ENCODE measurements around the gene PTPRN2.

The PTPRN2 gene

DNA sequence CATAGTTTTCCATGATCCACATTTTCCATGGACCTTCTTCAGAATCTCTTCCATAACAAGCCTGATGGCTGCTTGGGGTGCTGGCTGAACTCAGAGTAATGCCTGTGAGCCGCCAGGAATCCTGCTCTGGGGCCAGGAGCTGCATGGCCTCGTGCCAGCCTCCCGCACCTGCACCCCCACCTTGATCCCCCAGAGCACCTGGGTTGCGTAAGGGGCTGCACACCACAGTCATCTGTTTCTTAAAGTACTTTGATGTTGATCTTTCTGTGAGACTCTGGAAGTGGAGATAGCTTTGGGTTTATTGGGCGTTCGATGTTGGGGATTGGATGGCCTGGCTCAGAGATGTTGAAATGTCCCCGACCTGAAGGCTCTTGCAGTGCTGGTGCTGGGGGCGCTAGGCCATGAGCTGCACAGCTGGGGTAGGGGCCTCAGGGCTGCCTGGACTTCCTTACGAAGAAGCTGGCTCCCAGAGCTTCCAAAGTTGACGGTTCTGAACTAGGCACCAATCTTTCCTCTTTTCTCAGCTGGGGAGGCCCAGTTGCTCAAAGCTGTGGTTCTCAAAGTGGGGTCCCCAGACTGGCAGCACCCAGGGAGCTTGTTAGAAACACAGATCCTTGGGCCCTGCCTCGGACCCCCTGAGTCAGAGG, 716.9 kb downstream of the PTPRN2 start:
- DNase-seq (ENCODE audit: low spot score), result no peak
- in situ Hi-C loops (cut with MboI; ENCODE audit: low pct_unique_long_range_greater_than_20kb, low sequenced_read_pairs, unreplicated experiment), result no loop called here
- TF ChIP-seq, protein P1, sequence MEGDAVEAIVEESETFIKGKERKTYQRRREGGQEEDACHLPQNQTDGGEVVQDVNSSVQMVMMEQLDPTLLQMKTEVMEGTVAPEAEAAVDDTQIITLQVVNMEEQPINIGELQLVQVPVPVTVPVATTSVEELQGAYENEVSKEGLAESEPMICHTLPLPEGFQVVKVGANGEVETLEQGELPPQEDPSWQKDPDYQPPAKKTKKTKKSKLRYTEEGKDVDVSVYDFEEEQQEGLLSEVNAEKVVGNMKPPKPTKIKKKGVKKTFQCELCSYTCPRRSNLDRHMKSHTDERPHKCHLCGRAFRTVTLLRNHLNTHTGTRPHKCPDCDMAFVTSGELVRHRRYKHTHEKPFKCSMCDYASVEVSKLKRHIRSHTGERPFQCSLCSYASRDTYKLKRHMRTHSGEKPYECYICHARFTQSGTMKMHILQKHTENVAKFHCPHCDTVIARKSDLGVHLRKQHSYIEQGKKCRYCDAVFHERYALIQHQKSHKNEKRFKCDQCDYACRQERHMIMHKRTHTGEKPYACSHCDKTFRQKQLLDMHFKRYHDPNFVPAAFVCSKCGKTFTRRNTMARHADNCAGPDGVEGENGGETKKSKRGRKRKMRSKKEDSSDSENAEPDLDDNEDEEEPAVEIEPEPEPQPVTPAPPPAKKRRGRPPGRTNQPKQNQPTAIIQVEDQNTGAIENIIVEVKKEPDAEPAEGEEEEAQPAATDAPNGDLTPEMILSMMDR (IDR thresholded peaks at IDR 0.05; ENCODE audit: extremely low read depth, insufficient read depth, missing control alignments), result no peak

DNA sequence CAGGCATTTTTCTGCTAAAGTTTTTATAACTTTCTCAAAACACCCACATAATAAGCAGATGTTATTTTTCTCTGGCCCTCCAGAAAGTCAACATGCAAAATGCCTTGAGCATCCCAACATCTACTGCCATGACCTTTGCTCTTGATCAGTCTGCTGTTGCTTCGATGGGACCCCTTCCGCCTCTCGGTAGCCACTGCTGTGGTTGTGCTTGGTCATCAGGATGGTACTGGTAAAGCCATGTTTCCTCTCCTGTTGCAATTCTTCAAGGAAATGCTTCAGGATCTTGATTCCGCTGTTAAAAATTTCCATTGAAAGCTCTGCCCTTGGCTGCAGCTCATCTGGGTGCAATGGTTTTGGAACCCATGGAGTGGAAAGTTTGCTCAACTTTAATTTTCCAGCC, 717.8 kb downstream of the PTPRN2 start:
- in situ Hi-C loops (cut with MboI; ENCODE audit: low pct_unique_long_range_greater_than_20kb, low sequenced_read_pairs, unreplicated experiment), result no loop called here
- TF ChIP-seq, protein P1 (IDR thresholded peaks at IDR 0.05; ENCODE audit: extremely low read depth, insufficient read depth, missing control alignments), result no peak
- no peak for DNase-seq (ENCODE audit: low spot score)

DNA sequence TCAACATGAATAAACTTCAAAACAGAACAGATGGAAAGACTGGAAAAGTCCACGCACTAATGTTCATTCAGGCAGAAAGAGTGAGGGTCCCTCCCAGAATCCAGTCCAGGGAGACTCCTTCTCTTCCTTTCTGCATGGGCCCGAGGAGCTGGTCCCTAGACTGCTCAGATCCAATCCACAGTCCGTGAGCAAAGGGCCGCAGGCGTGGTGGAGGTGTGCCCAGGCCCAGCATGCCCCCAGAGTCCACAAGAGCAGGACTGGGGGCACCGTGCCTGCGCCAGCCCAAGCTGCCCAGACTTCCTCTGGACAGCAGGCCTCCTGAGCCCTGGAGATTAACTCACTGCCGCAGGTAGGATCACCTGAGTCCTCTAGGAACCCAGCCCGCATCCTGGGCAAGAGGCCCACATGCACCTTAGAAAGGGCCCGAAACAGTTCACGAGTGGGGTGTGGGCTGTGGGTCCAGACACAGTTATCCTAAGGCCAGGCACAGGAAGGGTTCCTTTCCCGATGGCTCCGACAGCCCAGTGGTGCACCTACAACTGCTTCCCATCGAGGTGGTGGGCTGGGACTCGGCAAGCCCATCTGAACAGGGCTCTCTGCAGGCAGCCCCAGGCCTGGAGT, 719.8 kb downstream of the PTPRN2 start:
- TF ChIP-seq, protein P1 (IDR thresholded peaks at IDR 0.05; ENCODE audit: extremely low read depth, insufficient read depth, missing control alignments), result no peak
- no peak for DNase-seq (ENCODE audit: low spot score)
- in situ Hi-C loops (cut with MboI; ENCODE audit: low pct_unique_long_range_greater_than_20kb, low sequenced_read_pairs, unreplicated experiment), result no loop called here

DNA sequence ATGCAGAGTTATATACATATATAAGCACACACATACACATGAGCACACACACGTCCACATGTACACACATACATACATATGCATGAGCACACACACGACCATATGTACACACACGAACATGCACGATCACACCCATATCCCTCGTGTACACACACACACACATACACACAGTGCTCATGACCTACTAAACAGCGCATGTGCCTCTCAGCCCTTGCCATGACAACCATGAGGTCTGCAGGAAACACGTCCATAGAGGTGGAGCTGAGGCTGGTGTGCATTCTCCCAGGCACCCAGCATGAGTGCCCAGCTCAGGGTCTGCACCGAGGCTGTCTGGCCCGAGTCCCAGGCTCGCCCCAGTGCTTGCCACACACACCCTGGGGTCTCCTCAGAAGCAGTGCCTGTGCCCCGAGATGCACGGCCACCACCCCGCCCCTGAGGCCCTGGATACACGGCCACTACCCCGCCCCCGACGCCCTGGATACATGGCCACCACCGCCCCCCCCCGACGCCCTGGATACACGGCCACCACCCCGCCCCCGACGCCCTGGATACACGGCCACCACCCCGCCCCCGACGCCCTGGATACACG, 721.2 kb downstream of the PTPRN2 start:
- TF ChIP-seq, protein P1 (IDR thresholded peaks at IDR 0.05; ENCODE audit: extremely low read depth, insufficient read depth, missing control alignments), result no peak
- DNase-seq (ENCODE audit: low spot score), result no peak
- in situ Hi-C loops (cut with MboI; ENCODE audit: low pct_unique_long_range_greater_than_20kb, low sequenced_read_pairs, unreplicated experiment), result no loop called here

DNA sequence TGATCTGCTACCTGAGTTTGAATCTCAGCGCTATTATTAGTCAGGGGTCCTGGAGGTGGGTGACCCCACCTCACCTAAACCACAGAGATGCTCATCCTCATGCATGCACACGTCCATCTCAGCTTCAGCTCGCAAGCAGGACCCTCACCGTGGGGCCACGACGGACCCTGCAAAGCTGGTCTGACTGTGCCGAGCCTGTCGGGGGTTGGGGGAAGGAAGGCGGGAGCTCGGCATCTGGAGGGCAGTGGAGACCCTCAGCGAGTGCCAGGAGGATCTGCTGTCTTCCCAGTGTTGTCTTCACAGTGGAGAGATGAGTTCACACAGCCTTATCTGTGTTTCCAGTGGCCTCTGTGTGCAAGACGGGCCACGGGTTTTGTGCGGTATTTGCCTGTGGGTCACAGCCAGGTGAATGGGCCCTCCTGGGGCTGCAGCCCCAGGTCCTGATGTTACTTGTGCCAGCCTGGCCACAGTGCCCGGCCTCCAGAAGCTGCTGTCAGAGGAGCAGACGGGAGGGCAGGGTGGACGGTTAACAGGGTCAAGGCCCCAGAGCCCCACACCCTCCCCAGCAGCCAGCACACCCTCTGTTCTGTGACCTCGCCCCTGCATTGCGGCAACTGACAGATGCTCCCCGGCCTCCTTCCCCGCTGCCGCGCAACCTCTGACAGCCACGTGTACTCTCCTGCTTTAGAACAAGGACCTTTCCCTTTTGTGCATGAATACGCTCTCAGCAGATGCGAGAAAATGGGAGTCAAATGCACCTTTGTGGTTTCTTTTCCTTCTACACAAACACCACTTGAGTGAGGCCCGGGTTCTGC, 722.1 kb downstream of the PTPRN2 start:
- TF ChIP-seq, protein P1 (IDR thresholded peaks at IDR 0.05; ENCODE audit: extremely low read depth, insufficient read depth, missing control alignments), result no peak
- in situ Hi-C loops (cut with MboI; ENCODE audit: low pct_unique_long_range_greater_than_20kb, low sequenced_read_pairs, unreplicated experiment), result no loop called here
- no peak for DNase-seq (ENCODE audit: low spot score)

DNA sequence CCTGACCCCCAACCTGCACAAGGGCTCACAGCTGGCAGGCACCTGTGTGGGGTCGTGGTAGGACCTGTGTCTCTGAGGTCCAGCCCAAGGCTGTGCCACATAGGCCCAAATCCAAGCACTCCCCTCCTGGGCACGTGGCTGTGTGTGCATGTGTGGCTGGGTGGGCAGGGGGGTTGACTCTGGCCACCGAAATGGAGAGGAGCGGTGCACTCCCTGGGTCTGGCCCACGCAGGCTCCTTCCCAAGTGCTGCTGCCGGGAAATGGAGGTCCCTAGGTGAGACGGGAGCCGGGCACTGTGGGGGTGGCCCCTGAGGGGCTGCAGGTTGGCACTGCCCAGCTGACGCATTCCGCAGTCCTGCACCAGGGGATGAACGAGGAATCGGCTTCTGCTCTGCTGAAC, 722.7 kb downstream of the PTPRN2 start:
- TF ChIP-seq, protein P1 (IDR thresholded peaks at IDR 0.05; ENCODE audit: extremely low read depth, insufficient read depth, missing control alignments), result no peak
- no peak for DNase-seq (ENCODE audit: low spot score)
- in situ Hi-C loops (cut with MboI; ENCODE audit: low pct_unique_long_range_greater_than_20kb, low sequenced_read_pairs, unreplicated experiment), result no loop called here
